Measurements from ENCODE around the gene FCHO1.

- TF ChIP-seq POLR2A (IDR thresholded peaks at IDR 0.05) (no peak), CTCF (IDR thresholded peaks at IDR 0.05) (no peak)
Observed at GRCh38 chr19:17751912-17752273, 616 bp downstream of the FCHO1 start.
